Measurements from ENCODE around the gene NLRP5. TPM values are rescaled to one million over a fixed set of nuclear protein-coding genes. Genes with fewer than 3 reads are reported as not detected.

Gene NLRP5
- polyA plus RNA-seq, 3 donors, result not detected

- H3K27ac ChIP-seq (ENCODE audit: low read depth in 1 of 2, low read length in 2 of 2), result no peak overlapping the region
- Mint-ChIP-seq H3K4me1 (no peaks in the 10 kb centered on the region), H3K27me3 (ENCODE audit: low read depth in 3 of 3) (no peaks in the 10 kb centered on the region), H3K36me3 (no peaks in the 10 kb centered on the region), H3K27ac (no peak overlapping the region), H3K4me3 (no peak overlapping the region), H3K9me3 (peaks cover 16 to 69% (median 57%) of the 10 kb centered on the region in 7 donors)
- peaks cover 44 to 55% of the 10 kb centered on the region in 2 donors for H3K9me3 ChIP-seq (replicated peaks in 1 of 2; ENCODE audit: control insufficient read depth in 1 of 2, insufficient read depth in 1 of 2, low read length in 2 of 2)
- intact Hi-C loops (cut with micrococcal nuclease), result no loop called here
- no peaks in the 10 kb centered on the region for H4K20me1 ChIP-seq (ENCODE audit: insufficient read depth, low read length)
- H3K36me3 ChIP-seq (replicated peaks in 1 of 2; ENCODE audit: control insufficient read depth in 1 of 2, insufficient read depth in 2 of 2, low read length in 2 of 2), result no peaks in the 10 kb centered on the region
- H3K27me3 ChIP-seq (ENCODE audit: control insufficient read depth in 2 of 2, insufficient read depth in 2 of 2, low read length in 2 of 2), result no peaks in the 10 kb centered on the region
- TF ChIP-seq, protein P1, sequence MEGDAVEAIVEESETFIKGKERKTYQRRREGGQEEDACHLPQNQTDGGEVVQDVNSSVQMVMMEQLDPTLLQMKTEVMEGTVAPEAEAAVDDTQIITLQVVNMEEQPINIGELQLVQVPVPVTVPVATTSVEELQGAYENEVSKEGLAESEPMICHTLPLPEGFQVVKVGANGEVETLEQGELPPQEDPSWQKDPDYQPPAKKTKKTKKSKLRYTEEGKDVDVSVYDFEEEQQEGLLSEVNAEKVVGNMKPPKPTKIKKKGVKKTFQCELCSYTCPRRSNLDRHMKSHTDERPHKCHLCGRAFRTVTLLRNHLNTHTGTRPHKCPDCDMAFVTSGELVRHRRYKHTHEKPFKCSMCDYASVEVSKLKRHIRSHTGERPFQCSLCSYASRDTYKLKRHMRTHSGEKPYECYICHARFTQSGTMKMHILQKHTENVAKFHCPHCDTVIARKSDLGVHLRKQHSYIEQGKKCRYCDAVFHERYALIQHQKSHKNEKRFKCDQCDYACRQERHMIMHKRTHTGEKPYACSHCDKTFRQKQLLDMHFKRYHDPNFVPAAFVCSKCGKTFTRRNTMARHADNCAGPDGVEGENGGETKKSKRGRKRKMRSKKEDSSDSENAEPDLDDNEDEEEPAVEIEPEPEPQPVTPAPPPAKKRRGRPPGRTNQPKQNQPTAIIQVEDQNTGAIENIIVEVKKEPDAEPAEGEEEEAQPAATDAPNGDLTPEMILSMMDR (IDR thresholded peaks at IDR 0.05), result no peak
- H3K9ac ChIP-seq (ENCODE audit: insufficient read depth, low read length, poor library complexity, severe bottlenecking), result no peak overlapping the region
- H3K4me2 ChIP-seq (replicated peaks; ENCODE audit: extremely low read depth, low read length, poor library complexity, severe bottlenecking), result no peak overlapping the region
- no peak for DNase-seq
- no peaks in the 10 kb centered on the region for H3K79me2 ChIP-seq (ENCODE audit: insufficient read depth, low read length)
- 90% methylated on average over 14 of the region's 15 CpGs for WGBS (ENCODE audit: insufficient coverage)
- H3K4me1 ChIP-seq (ENCODE audit: control insufficient read depth in 1 of 2, insufficient read depth in 2 of 2, low read length in 2 of 2), result no peaks in the 10 kb centered on the region
- no peak overlapping the region for H3K4me3 ChIP-seq (replicated peaks in 1 of 3; ENCODE audit: low read depth in 2 of 3, low read length in 3 of 3)
- H2AFZ ChIP-seq (ENCODE audit: insufficient read depth, low read depth, low read length, poor library complexity, severe bottlenecking), result no peak overlapping the region
Observed at GRCh38 chr19:56026769-56027168, 40.2 kb downstream of the NLRP5 start.

DNA sequence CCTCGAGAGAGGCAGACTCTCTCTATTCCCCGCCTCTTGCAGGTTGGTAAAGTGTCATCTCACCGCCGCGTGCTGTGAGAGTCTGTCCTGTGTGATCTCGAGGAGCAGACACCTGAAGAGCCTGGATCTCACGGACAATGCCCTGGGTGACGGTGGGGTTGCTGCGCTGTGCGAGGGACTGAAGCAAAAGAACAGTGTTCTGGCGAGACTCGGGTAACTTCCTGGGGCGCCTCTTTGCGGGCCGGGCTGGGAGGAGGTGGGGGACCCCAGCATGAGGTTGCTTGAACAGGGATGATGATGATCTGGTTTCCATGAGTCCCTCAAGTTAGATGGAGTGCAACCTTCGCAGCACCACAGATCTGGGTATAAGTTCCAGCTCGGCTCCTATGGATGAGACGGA is 67.0 kb downstream of the NLRP5 start:
- no peaks in the 10 kb centered on the region for H3K36me3 ChIP-seq (replicated peaks in 1 of 2; ENCODE audit: control insufficient read depth in 1 of 2, insufficient read depth in 2 of 2, low read length in 2 of 2)
- no peak overlapping the region for H3K4me2 ChIP-seq (replicated peaks; ENCODE audit: extremely low read depth, low read length, poor library complexity, severe bottlenecking)
- Mint-ChIP-seq H3K4me3 (no peak overlapping the region), H3K27me3 (ENCODE audit: low read depth in 3 of 3) (peaks cover 1 to 5% (median 2%) of the 10 kb centered on the region in 3 donors), H3K4me1 (peaks cover 2% of the 10 kb centered on the region), H3K9me3 (peaks cover 6 to 26% (median 21%) of the 10 kb centered on the region in 7 donors), H3K36me3 (no peaks in the 10 kb centered on the region), H3K27ac (no peak overlapping the region)
- TF ChIP-seq, protein P1 (IDR thresholded peaks at IDR 0.05), result no peak
- no peak overlapping the region for H3K9ac ChIP-seq (ENCODE audit: insufficient read depth, low read length, poor library complexity, severe bottlenecking)
- no peak overlapping the region for H2AFZ ChIP-seq (ENCODE audit: insufficient read depth, low read depth, low read length, poor library complexity, severe bottlenecking)
- H3K79me2 ChIP-seq (ENCODE audit: insufficient read depth, low read length), result no peaks in the 10 kb centered on the region
- WGBS (ENCODE audit: insufficient coverage), result 89% methylated on average over 18 of the region's 18 CpGs
- H3K9me3 ChIP-seq (replicated peaks in 1 of 2; ENCODE audit: control insufficient read depth in 1 of 2, insufficient read depth in 1 of 2, low read length in 2 of 2), result peaks cover 7 to 11% of the 10 kb centered on the region in 2 donors
- intact Hi-C loops (cut with micrococcal nuclease), result no loop called here
- no peak overlapping the region for H3K4me3 ChIP-seq (replicated peaks in 1 of 3; ENCODE audit: low read depth in 2 of 3, low read length in 3 of 3)
- H3K27ac ChIP-seq (ENCODE audit: low read depth in 1 of 2, low read length in 2 of 2), result no peak overlapping the region
- no peak for DNase-seq
- no peaks in the 10 kb centered on the region for H4K20me1 ChIP-seq (ENCODE audit: insufficient read depth, low read length)
- no peaks in the 10 kb centered on the region for H3K27me3 ChIP-seq (ENCODE audit: control insufficient read depth in 2 of 2, insufficient read depth in 2 of 2, low read length in 2 of 2)
- H3K4me1 ChIP-seq (ENCODE audit: control insufficient read depth in 1 of 2, insufficient read depth in 2 of 2, low read length in 2 of 2), result no peaks in the 10 kb centered on the region

Data from CD14-positive monocyte (primary cell).